Central memory CD4-positive, alpha-beta T cell (primary cell): ENCODE measurements around the gene UPF2.

Experiments
- DNase-seq: peaks from one replicate; pipeline ENCODE4 v3.0.0; 2022

The UPF2 gene

GRCh38 chr10:11881477-11882417 lies 160.9 kb downstream of the UPF2 start:
- no peak for DNase-seq

GRCh38 chr10:11881030-11881476 lies 161.6 kb downstream of the UPF2 start:
- no peak for DNase-seq

GRCh38 chr10:11880151-11881029 lies 162.2 kb downstream of the UPF2 start:
- no peak for DNase-seq

GRCh38 chr10:11879387-11880094 lies 163.1 kb downstream of the UPF2 start:
- DNase-seq, result no peak

GRCh38 chr10:11878776-11879175 lies 163.8 kb downstream of the UPF2 start:
- DNase-seq, result no peak

GRCh38 chr10:11877591-11877905 lies 165.1 kb downstream of the UPF2 start:
- no peak for DNase-seq

- no peak for DNase-seq
Measured at GRCh38 chr10:11876805-11877590, 165.6 kb downstream of the UPF2 start.

- DNase-seq, result no peak
Measured at GRCh38 chr10:11876324-11876723, 166.3 kb downstream of the UPF2 start.

GRCh38 chr10:11875494-11876281 lies 166.9 kb downstream of the UPF2 start:
- no peak for DNase-seq

- no peak for DNase-seq
Measured at GRCh38 chr10:11874568-11875493, 167.8 kb downstream of the UPF2 start.

- DNase-seq, result no peak
Measured at GRCh38 chr10:11871466-11871865, 171.1 kb downstream of the UPF2 start.

- no peak for DNase-seq
Measured at GRCh38 chr10:11870900-11871400, 171.7 kb downstream of the UPF2 start.

GRCh38 chr10:11870461-11870780 lies 172.2 kb downstream of the UPF2 start:
- no peak for DNase-seq
